ENCODE data around the gene NACAD.

Gene NACAD

GRCh38 chr7:45112648-45113047 is 23.9 kb upstream of the NACAD start:
- no peak for DNase-seq

DNA sequence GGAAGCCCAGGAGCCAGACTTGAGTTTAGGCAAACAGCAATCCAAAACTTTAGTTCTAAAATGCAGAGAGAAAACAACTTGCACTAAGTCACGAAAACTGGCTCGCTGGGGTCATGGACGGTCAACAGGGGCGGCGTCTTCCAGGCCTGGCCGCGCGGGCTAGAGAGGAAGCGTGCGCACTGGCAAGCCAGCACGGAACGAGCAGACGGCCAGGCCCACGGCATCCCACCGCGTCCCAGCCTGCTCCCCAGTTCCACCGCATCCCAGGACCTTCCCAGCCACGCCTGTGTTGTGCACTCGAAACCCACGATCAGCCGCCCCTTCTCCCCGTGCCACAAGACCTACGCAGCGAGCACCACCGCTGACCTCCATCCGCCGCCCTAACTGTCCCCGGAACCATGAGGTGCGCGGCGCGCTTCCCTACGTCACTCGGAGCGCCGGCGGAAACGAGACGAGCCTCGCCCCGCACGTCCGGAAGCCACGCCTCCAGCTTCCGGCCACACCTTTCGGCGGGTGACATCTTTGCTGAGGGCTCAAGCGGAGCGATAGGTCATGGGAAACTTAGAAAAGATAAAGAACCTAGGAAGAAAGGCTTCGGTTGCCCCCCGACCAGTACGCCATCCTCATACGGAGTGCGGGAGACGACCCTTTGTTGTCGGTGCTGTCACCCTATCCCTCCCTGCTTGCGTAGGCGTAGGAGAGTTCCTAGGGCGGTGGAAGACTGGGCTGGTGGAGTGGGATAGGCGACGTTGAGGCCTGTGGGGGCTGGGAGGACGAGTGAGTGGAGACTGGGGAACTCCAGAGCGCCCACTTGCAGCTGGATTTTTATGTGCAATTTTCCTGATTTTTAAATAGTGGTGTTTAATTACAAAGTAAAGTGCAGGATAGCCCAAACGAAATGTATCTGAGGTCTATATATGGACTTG is 22.8 kb upstream of the NACAD start, which contains the start of gene TBRG4:
Gene TBRG4 (minus strand): TSS at position 400 of the 926 bp plus-strand sequence. CDS start 2,460 bp downstream, outside the sequence.
- peak; percentile 74 for DNase-seq

DNA sequence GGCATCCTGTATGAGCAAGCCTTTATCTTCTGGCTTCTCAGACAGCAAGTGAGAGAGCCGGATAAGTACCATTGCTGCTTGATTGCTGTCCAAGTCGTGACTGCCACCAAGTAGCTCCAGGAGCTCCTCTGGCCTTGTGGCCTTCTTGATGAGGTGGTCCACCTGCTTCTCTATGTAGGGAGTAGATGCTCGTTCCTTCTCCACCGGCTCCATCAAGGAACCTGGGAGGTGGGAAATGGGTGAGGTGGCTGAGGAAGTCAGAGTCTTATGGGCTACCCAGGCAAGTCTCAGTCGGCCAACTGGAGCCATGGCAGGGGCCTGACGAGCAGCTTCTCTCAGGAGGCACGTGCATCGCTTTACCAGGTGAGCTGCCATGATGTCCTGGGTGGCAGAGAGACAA is 20.1 kb upstream of the NACAD start:
- DNase-seq = no peak

GRCh38 chr7:45107356-45107755 is 18.6 kb upstream of the NACAD start:
- no peak for DNase-seq

- DNase-seq = no peak
These were observed 18.1 kb upstream of the NACAD start for GRCh38 chr7:45106820-45107219.

DNA sequence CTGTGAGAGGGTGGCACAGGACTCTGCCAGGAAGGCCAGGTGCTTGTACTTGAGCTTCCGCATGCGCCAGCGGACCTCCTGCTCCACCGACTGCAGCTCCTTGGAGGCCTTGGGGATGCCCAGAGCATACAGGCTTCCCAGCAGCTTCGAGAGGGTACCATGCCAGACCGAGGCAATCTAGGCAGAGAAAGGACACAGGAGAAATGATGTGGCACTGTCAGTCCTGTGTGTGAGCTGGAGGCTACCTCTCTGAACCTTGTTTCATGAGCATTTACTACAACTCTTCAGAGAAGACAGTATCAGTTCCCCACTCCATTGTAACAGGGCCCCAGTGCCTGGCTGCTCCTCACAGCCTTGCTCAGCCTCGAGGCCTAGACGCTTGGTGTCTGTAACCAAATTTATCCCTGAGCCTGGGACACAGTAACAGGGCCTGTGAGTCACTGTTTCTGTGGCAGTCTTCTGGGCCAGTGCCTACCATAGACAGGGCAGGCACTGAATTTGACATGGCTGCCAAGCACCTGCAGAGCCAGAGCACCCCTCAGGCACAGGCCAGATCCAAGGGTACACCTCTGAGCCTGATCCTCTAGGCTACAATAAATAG is 16.9 kb upstream of the NACAD start:
- no peak for DNase-seq

GRCh38 chr7:45104844-45105587 is 16.2 kb upstream of the NACAD start:
- DNase-seq = no peak

GRCh38 chr7:45103958-45104843 is 15.4 kb upstream of the NACAD start:
- DNase-seq = no peak

GRCh38 chr7:45102785-45103712 is 14.3 kb upstream of the NACAD start:
- DNase-seq = no peak

DNA sequence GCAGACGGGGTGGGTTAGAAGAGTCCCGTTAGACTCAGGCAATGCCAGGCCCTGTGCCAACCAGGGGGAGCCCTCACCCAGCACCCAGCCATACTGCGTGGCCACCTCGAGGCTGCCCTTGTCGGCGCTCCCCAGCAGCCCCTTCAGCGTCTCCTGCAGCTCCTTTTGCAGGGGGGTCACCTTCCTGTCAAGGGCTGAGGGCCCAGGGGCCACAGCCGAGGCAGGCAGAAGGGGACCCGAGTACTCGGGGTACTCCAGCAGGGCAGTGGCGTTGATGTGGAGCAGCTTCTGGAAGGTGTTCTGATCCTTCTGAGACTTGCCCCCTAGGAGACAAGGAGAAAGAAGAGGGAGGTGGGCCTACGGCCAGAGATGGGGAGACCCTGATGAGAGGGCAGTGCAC is 13.0 kb upstream of the NACAD start:
- DNase-seq = no peak

- no peak for DNase-seq
These were observed 12.2 kb upstream of the NACAD start for GRCh38 chr7:45100761-45101480.

- no peak for DNase-seq
These were observed 11.4 kb upstream of the NACAD start for GRCh38 chr7:45099891-45100760.

DNA sequence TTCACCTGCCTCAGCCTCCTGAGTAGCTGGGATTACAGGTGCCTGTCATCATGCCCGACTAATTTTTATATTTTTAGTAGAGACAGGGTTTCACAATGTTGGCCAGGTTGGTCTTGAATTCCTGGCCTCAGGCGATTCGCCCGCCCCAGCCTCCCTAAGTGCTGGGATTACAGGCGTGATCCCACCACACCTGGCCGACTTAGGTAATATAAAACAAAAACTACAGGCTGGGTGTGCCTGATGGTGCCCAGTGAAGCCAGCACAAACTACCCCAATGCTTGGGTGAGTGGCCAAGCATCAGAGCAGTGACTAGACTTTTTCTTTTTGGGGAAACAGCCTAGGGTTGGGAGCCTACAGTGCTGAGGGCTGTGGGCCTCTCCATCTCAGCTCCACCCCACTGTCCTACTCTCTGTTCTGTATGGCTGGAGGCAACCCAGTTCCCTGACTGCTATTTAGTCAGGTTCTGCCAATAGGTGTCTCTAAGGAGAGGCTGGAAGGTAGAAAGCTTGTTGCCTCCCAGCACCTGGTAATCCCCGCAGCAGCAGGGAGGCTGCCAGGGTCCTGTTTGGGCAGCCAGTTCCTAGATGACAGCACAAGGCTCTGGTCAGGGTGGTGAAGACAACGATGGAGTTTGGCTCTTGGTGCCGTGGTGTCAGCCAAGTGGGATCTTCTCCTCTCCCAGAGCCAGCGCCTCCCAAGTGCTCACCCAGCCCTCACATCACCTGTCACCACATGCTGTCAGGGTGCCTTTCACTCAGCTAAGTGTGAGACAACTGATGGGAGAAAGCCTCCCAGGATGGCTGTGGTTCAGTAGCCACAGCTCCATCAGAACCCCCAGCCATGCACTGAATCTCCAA is 10.4 kb upstream of the NACAD start:
- DNase-seq = no peak

DNA sequence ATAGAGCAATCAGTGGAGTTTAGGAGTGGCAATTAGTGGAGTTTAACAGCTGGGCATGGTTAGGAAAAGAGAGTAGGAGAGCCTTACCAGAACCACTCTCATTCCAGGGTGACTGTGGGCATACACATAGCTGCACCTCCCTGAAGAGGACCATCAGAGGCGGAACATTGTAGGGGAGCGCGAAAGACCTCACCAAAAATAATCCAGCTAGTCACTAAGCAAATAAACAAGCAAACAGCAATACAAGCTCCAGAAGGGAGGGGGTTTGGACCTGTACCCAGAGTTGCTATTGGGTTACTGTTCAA is 4.1 kb upstream of the NACAD start:
- no peak for DNase-seq

GRCh38 chr7:45092100-45092930 is 3.5 kb upstream of the NACAD start:
- DNase-seq = no peak

- no peak for DNase-seq
These were observed 647 bp upstream of the NACAD start for GRCh38 chr7:45089341-45089891.

DNA sequence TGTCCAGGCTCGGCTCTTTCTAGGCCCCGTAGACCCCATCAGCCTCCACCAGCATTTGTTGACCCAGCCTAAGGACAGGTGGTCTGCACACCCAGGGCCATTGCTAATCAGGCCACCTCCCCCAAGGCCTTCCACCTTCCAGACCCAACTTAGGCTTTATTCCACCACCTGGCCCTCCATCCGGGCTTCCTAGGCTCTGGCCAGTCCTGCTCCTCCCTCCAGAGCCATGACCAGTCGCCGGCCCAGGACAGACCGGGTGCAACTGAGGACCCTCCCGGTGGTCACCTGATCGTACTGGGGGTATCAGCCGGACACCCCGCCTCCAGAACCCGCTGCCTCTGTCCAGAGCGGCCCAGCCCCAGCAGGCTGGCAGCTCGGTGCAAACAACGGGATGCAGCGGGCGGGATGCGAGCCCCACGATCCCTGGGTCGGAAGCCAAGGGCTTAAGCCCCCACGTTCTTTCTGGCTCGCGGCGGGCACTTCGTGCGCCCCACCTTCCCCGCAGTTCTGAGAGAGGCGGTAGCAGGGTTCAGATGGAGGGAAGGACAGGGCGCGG is 545 bp downstream of the NACAD start:
- no peak for DNase-seq

All from SIG-M5 (cell line).